Measurements from ENCODE around the gene DYNLL2. TPM values are rescaled to one million over a fixed set of nuclear protein-coding genes. Genes with fewer than 3 reads are reported as not detected.

DYNLL2 gene
- polyA plus RNA-seq, 1 of the 3 experiments (the other 2 are of a cell fraction): 27.0 TPM

DNA sequence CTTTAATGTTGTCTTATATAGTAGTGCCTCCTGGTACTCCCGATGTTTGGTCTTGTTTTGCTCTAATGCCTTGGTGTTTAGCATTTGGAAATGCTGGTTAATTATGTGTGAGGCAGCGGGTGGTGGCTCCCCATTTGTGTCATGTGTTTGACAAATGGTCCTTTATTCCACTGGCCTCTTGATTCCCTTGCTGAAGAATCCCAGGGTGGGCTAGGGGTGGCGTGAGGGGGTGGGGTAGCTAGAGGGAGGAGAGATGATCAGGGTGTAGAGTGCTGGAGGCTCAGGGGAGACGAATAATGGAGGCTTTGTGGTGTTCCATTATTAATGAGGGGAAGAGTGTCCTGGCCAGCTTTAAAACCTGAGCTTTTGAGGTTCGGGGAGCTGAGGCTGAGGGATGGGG is 5.4 kb downstream of the DYNLL2 start (continued):
- TF ChIP-seq POLR2AphosphoS5 (IDR thresholded peaks at IDR 0.05; ENCODE audit: low read depth, low read length): no peak
- TF ChIP-seq SIN3A (IDR thresholded peaks at IDR 0.05; ENCODE audit: borderline replicate concordance, low read depth, low read length): no peak
- TF ChIP-seq ZBTB33 (IDR thresholded peaks at IDR 0.05; ENCODE audit: borderline replicate concordance, low read depth): no peak
- TF ChIP-seq JUND (IDR thresholded peaks at IDR 0.05): no peak
- TF ChIP-seq, protein P1, sequence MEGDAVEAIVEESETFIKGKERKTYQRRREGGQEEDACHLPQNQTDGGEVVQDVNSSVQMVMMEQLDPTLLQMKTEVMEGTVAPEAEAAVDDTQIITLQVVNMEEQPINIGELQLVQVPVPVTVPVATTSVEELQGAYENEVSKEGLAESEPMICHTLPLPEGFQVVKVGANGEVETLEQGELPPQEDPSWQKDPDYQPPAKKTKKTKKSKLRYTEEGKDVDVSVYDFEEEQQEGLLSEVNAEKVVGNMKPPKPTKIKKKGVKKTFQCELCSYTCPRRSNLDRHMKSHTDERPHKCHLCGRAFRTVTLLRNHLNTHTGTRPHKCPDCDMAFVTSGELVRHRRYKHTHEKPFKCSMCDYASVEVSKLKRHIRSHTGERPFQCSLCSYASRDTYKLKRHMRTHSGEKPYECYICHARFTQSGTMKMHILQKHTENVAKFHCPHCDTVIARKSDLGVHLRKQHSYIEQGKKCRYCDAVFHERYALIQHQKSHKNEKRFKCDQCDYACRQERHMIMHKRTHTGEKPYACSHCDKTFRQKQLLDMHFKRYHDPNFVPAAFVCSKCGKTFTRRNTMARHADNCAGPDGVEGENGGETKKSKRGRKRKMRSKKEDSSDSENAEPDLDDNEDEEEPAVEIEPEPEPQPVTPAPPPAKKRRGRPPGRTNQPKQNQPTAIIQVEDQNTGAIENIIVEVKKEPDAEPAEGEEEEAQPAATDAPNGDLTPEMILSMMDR (IDR thresholded peaks at IDR 0.05): no peak
- TF ChIP-seq ELF1 (IDR thresholded peaks at IDR 0.05): no peak

DNA sequence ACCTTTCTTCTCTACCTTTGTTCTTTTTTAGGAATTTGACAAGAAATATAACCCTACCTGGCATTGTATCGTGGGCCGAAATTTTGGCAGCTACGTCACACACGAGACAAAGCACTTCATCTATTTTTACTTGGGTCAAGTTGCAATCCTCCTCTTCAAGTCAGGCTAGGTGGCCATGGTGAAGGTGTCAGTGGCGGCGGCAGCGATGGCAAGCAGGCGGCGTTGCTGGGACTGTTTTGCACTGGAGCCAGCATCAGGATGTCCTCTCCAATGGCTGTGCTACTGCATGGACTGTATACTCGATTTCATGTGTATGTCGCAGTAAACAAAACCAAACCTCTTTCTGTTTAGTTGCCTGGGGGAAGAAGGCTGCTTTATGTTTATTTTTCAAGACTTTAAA is 5.9 kb downstream of the DYNLL2 start:
- 89% methylated on average over 11 of the region's 11 CpGs for WGBS (ENCODE audit: low lambda C conversion rate)
- H3K9me2 ChIP-seq: no peaks in the 10 kb centered on the region
- ChIA-PET POLR2A (no interaction called here), CTCF (interaction anchor here (1.3 to 5.5 kb wide), 2 partner anchors 29 to 89 kb away, joined by 3 to 26 read pairs; no protein-coding TSS in a partner anchor)
- H3K36me3 ChIP-seq (replicated peaks in 1 of 2; ENCODE audit: control insufficient read depth in 1 of 2, insufficient read depth in 2 of 2, low read length in 1 of 2): peaks cover 88% of the 10 kb centered on the region in 2 experiments
- H4K20me1 ChIP-seq (ENCODE audit: insufficient read depth): peaks cover 84% of the 10 kb centered on the region
- no peak overlapping the region for H3K4me3 ChIP-seq (ENCODE audit: low read depth in 2 of 2, low read length in 1 of 2)
- H3K27ac ChIP-seq (ENCODE audit: low read depth in 2 of 2, low read length in 1 of 2): no peak overlapping the region
- DNase-seq: no peak
- H3F3A ChIP-seq (replicated peaks; ENCODE audit: insufficient read depth): peaks cover 8% of the 10 kb centered on the region
- no peaks in the 10 kb centered on the region for H3K27me3 ChIP-seq (ENCODE audit: insufficient read depth)
- no peak overlapping the region for H3K4me2 ChIP-seq
- TF ChIP-seq EP300 (IDR thresholded peaks at IDR 0.05; ENCODE audit: borderline replicate concordance in 1 of 2, low read depth in 1 of 2, low read length in 1 of 2): no peak
- TF ChIP-seq SMC3 (IDR thresholded peaks at IDR 0.05; ENCODE audit: low read depth, low read length): no peak
- TF ChIP-seq JUND (IDR thresholded peaks at IDR 0.05): no peak
- no peak for TF ChIP-seq FOXJ3 (CRISPR knock-in tag; IDR thresholded peaks at IDR 0.05)
- no peak for TF ChIP-seq MAX (IDR thresholded peaks at IDR 0.05; ENCODE audit: low read depth)
- no peak for TF ChIP-seq RFX5 (IDR thresholded peaks at IDR 0.05; ENCODE audit: low read length)
- no peak for TF ChIP-seq FOXM1 (IDR thresholded peaks at IDR 0.05; ENCODE audit: low read depth)
- no peak for TF ChIP-seq RAD21 (IDR thresholded peaks at IDR 0.05; ENCODE audit: low read length)
- no peak for TF ChIP-seq IRF3 (IDR thresholded peaks at IDR 0.05; ENCODE audit: low read depth, low read length)
- TF ChIP-seq GABPA (IDR thresholded peaks at IDR 0.05; ENCODE audit: low read depth): no peak
- TF ChIP-seq FOSL2 (IDR thresholded peaks at IDR 0.05; ENCODE audit: borderline replicate concordance, low read depth): no peak
- no peak for TF ChIP-seq TEAD4 (IDR thresholded peaks at IDR 0.05; ENCODE audit: borderline replicate concordance, insufficient read depth)
- no peak for TF ChIP-seq TCF12 (IDR thresholded peaks at IDR 0.05)
- no peak for TF ChIP-seq ZBTB33 (IDR thresholded peaks at IDR 0.05; ENCODE audit: borderline replicate concordance, low read depth)
- TF ChIP-seq, protein P1 (IDR thresholded peaks at IDR 0.05): no peak
- TF ChIP-seq RXRA (IDR thresholded peaks at IDR 0.05; ENCODE audit: borderline replicate concordance, low read depth): no peak
- no peak for TF ChIP-seq POLR2AphosphoS5 (IDR thresholded peaks at IDR 0.05; ENCODE audit: low read depth, low read length)
- TF ChIP-seq MEF2A (IDR thresholded peaks at IDR 0.05; ENCODE audit: borderline replicate concordance, low read depth): no peak
- H3K9me3 ChIP-seq: no peaks in the 10 kb centered on the region
- H3K9ac ChIP-seq: no peak overlapping the region
- H2AFZ ChIP-seq (ENCODE audit: low read depth): no peak overlapping the region
- peaks cover 64% of the 10 kb centered on the region for H3K79me2 ChIP-seq (ENCODE audit: insufficient read depth)
- H3K4me1 ChIP-seq (ENCODE audit: control insufficient read depth in 1 of 2, insufficient read depth in 2 of 2, low read depth in 1 of 2, low read length in 1 of 2): peaks cover 14 to 30% of the 10 kb centered on the region in 2 experiments

Measured in SK-N-SH (cell line).